NB4 (cell line): Measurements from ENCODE around the gene SYNDIG1.

Source experiments
- MYC ChIP-seq: IDR thresholded peaks from 2 replicates; pipeline ENCODE4 v1.6.1; 2011; ENCODE audit warnings: low read depth, low read length
- POLR2A ChIP-seq: IDR thresholded peaks from 2 replicates; pipeline ENCODE4 v1.6.1; 2011; ENCODE audit warnings: mild to moderate bottlenecking; ENCODE audit not compliant: insufficient read length; ENCODE audit errors: extremely low read depth
- TF ChIP-seq, protein P1 (sequence below): IDR thresholded peaks from one replicate; pipeline ENCODE4 v1.5.1; 2012; ENCODE audit warnings: low read depth, low read length
- TF ChIP-seq, protein P2 (sequence below): IDR thresholded peaks from 2 replicates; pipeline ENCODE4 v1.6.1; 2011; ENCODE audit warnings: low read depth, low read length

DNA sequence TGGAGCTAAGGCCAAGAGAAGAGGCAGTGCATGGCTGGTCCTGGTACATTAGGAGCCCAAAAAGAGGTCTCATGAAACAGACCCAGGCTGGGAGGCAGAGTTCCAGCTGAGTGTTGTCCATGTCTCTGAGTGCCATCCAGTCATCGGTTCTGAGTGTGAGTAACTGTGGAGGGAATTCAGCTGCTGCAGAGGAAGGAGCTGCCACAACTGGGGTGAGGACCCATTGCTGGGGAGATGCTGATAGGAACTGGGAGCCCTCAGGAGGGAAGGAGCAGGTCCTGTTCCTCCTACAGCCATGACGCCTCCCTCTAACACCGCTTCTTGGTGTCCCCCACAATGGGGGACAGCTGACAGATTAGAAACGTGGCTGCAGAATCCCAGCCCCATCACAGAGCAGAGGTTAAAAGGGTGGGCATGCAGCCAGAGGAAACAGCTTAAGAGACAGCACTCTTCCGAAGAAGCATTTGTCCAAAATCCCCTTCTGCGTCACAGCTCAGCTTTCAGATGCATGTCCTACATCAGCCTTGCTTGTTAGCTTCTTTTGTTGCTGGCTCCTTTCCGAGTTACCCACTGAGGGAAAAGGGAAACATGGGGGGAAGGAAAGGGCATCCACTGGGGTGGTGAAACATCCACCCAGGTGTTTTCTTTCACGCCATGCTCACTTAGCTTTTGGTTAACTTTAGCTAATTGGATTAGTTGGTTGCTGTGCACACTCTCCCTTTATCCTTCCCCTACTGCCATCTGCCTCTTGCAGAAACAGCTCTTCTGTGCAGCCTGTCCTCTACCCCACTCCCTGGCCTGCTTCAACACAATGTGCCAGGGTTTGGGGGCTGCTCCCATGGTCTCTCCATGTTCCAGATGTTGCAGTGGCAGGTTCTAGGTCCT lies 239.2 kb downstream of the SYNDIG1 start:
- TF ChIP-seq, protein P1, sequence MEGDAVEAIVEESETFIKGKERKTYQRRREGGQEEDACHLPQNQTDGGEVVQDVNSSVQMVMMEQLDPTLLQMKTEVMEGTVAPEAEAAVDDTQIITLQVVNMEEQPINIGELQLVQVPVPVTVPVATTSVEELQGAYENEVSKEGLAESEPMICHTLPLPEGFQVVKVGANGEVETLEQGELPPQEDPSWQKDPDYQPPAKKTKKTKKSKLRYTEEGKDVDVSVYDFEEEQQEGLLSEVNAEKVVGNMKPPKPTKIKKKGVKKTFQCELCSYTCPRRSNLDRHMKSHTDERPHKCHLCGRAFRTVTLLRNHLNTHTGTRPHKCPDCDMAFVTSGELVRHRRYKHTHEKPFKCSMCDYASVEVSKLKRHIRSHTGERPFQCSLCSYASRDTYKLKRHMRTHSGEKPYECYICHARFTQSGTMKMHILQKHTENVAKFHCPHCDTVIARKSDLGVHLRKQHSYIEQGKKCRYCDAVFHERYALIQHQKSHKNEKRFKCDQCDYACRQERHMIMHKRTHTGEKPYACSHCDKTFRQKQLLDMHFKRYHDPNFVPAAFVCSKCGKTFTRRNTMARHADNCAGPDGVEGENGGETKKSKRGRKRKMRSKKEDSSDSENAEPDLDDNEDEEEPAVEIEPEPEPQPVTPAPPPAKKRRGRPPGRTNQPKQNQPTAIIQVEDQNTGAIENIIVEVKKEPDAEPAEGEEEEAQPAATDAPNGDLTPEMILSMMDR = no peak
- TF ChIP-seq, protein P2, sequence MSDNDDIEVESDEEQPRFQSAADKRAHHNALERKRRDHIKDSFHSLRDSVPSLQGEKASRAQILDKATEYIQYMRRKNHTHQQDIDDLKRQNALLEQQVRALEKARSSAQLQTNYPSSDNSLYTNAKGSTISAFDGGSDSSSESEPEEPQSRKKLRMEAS = no peak
- TF ChIP-seq POLR2A (no peak), MYC (no peak)
